Astrocyte (in vitro differentiated cells and primary cell): ENCODE measurements around the gene TSPAN19. TPM values are rescaled to one million over a fixed set of nuclear protein-coding genes. Genes with fewer than 3 reads are reported as not detected.
A peak's percentile ranks its signal among the peaks of the same experiment; 100 is the strongest.

ENCODE experiments used
- DNase-seq: peaks from one replicate; pipeline ENCODE4 v3.0.0-alpha.2; 2010; ENCODE audit warnings: low read depth
- FAIRE-seq: peaks from 2 replicates; lab custom pipeline; 2011; peaks lifted over from hg19 to GRCh38; lab: Jason Lieb, UNC
- H2AFZ ChIP-seq: 2 replicates; pipeline ENCODE4 v1.6.0; 2012; ENCODE audit warnings: low read depth, low read length, inconsistent platforms
- H3K27ac ChIP-seq: 2 replicates; pipeline ENCODE4 v1.5.1; 2011; ENCODE audit warnings: low read depth, low read length, inconsistent platforms
- H3K27me3 ChIP-seq: 2 replicates; pipeline ENCODE4 v1.6.0; 2011; ENCODE audit warnings: low read length, inconsistent platforms; ENCODE audit not compliant: insufficient read depth
- H3K36me3 ChIP-seq: 2 replicates; pipeline ENCODE4 v1.5.1; 2011; ENCODE audit warnings: low read length, inconsistent platforms; ENCODE audit not compliant: insufficient read depth
- H3K4me1 ChIP-seq: 2 replicates; pipeline ENCODE4 v1.5.1; 2011; ENCODE audit warnings: low read length, inconsistent platforms; ENCODE audit not compliant: insufficient read depth
- H3K4me2 ChIP-seq: 2 replicates; pipeline ENCODE4 v1.6.0; 2012; ENCODE audit warnings: low read length, inconsistent platforms
- H3K4me3 ChIP-seq: 2 replicates; pipeline ENCODE4 v1.5.1; 2011; ENCODE audit warnings: low read depth, mild to moderate bottlenecking, low read length, inconsistent platforms; ENCODE audit not compliant: insufficient read depth
- H3K79me2 ChIP-seq: 2 replicates; pipeline ENCODE4 v1.6.0; 2012; ENCODE audit warnings: mild to moderate bottlenecking, low read length, inconsistent platforms; ENCODE audit not compliant: insufficient read depth
- H3K9ac ChIP-seq: 2 replicates; pipeline ENCODE4 v1.6.0; 2012; ENCODE audit warnings: mild to moderate bottlenecking, low read length, inconsistent platforms
- H3K9me3 ChIP-seq: 2 replicates; pipeline ENCODE4 v1.5.1; 2012; ENCODE audit warnings: low read depth, mild to moderate bottlenecking, low read length, inconsistent platforms; ENCODE audit not compliant: insufficient read depth
- H4K20me1 ChIP-seq: 2 replicates; pipeline ENCODE4 v1.6.0; 2012; ENCODE audit warnings: low read length, inconsistent platforms; ENCODE audit not compliant: insufficient read depth
- H3K27ac Mint-ChIP-seq: one replicate; pipeline ENCODE4 v1.8.0; 2021; ENCODE audit warnings: mild to moderate bottlenecking, mixed read lengths; ENCODE audit not compliant: unreplicated experiment
- H3K27me3 Mint-ChIP-seq: one replicate; pipeline ENCODE4 v1.8.0; 2021; ENCODE audit warnings: low read depth, mixed read lengths; ENCODE audit not compliant: unreplicated experiment
- H3K36me3 Mint-ChIP-seq: one replicate; pipeline ENCODE4 v1.8.0; 2021; ENCODE audit warnings: low read depth, mixed read lengths; ENCODE audit not compliant: unreplicated experiment
- H3K4me1 Mint-ChIP-seq: one replicate; pipeline ENCODE4 v1.8.0; 2021; ENCODE audit warnings: low read depth, mixed read lengths; ENCODE audit not compliant: unreplicated experiment
- H3K4me3 Mint-ChIP-seq: one replicate; pipeline ENCODE4 v1.8.0; 2021; ENCODE audit warnings: mild to moderate bottlenecking, moderate library complexity, mixed read lengths; ENCODE audit not compliant: unreplicated experiment
- H3K9me3 Mint-ChIP-seq: one replicate; pipeline ENCODE4 v1.8.0; 2021; ENCODE audit warnings: mild to moderate bottlenecking, mixed read lengths; ENCODE audit not compliant: unreplicated experiment
- CTCF ChIP-seq: IDR thresholded peaks from 2 replicates; pipeline ENCODE4 v1.5.1; 2011; ENCODE audit warnings: low read depth, mild to moderate bottlenecking, inconsistent platforms, low read length, moderate library complexity; ENCODE audit not compliant: insufficient read depth
- EZH2 ChIP-seq: IDR thresholded peaks from 2 replicates; pipeline ENCODE4 v1.6.1; 2012; ENCODE audit warnings: mild to moderate bottlenecking, low read length, inconsistent platforms; ENCODE audit not compliant: insufficient read depth
- total RNA-seq: library from RNA; stranded (reverse); gene quantifications from 2 replicates; pipeline ENCODE4 v1.2.1, GENCODE V29; 2021

The TSPAN19 gene
- total RNA-seq, 1 donor from 2014 or later: not detected

GRCh38 chr12:85043829-85044228, 7.8 kb upstream of the TSPAN19 start:
- no peak for FAIRE-seq
- no peak overlapping the region for H3K27ac ChIP-seq
- Mint-ChIP-seq H3K4me3 (no peak overlapping the region), H3K27ac (no peak overlapping the region), H3K9me3 (no peaks in the 10 kb centered on the region), H3K27me3 (no peaks in the 10 kb centered on the region), H3K4me1 (no peaks in the 10 kb centered on the region), H3K36me3 (no peaks in the 10 kb centered on the region)
- DNase-seq: no peak
- H3K4me3 ChIP-seq: no peak overlapping the region
- H3K9me3 ChIP-seq: no peaks in the 10 kb centered on the region
- H3K4me1 ChIP-seq: no peaks in the 10 kb centered on the region
- no peak overlapping the region for H3K9ac ChIP-seq
- H3K79me2 ChIP-seq: no peaks in the 10 kb centered on the region
- no peaks in the 10 kb centered on the region for H3K36me3 ChIP-seq
- H3K27me3 ChIP-seq: no peaks in the 10 kb centered on the region
- H2AFZ ChIP-seq: no peak overlapping the region
- no peaks in the 10 kb centered on the region for H4K20me1 ChIP-seq
- no peak overlapping the region for H3K4me2 ChIP-seq
- no peak for TF ChIP-seq CTCF
- TF ChIP-seq EZH2: no peak

GRCh38 chr12:85041395-85041794, 5.3 kb upstream of the TSPAN19 start:
- no peaks in the 10 kb centered on the region for H3K27me3 Mint-ChIP-seq
- FAIRE-seq (no peak), DNase-seq (no peak)
- Histone ChIP-seq H3K27ac (no peak overlapping the region), H3K4me1 (no peaks in the 10 kb centered on the region), H3K4me2 (no peak overlapping the region), H2AFZ (no peak overlapping the region), H3K9ac (no peak overlapping the region), H3K27me3 (no peaks in the 10 kb centered on the region), H3K9me3 (no peaks in the 10 kb centered on the region), H3K36me3 (no peaks in the 10 kb centered on the region), H3K79me2 (no peaks in the 10 kb centered on the region), H3K4me3 (no peak overlapping the region), H4K20me1 (no peaks in the 10 kb centered on the region)
- no peak for TF ChIP-seq EZH2
- no peak overlapping the region for H3K4me3 Mint-ChIP-seq
- no peaks in the 10 kb centered on the region for H3K36me3 Mint-ChIP-seq
- H3K4me1 Mint-ChIP-seq: no peaks in the 10 kb centered on the region
- no peak overlapping the region for H3K27ac Mint-ChIP-seq
- no peaks in the 10 kb centered on the region for H3K9me3 Mint-ChIP-seq

GRCh38 chr12:85036733-85037132, 656 bp upstream of the TSPAN19 start:
- Histone ChIP-seq H2AFZ (peak overlapping the region; percentile 83), H3K4me3 (peak overlapping the region; percentile 81), H3K9ac (peak overlapping the region; percentile 78), H3K79me2 (no peaks in the 10 kb centered on the region), H3K4me2 (peak overlapping the region; percentile 86), H4K20me1 (no peaks in the 10 kb centered on the region), H3K27ac (no peak overlapping the region), H3K27me3 (peaks cover 3% of the 10 kb centered on the region), H3K9me3 (no peaks in the 10 kb centered on the region), H3K36me3 (no peaks in the 10 kb centered on the region), H3K4me1 (no peaks in the 10 kb centered on the region)
- no peaks in the 10 kb centered on the region for H3K9me3 Mint-ChIP-seq
- H3K4me3 Mint-ChIP-seq: peak overlapping the region; percentile 90
- peak overlapping the region; percentile 80 for H3K27ac Mint-ChIP-seq
- FAIRE-seq: no peak
- peaks cover 8% of the 10 kb centered on the region for H3K27me3 Mint-ChIP-seq
- H3K36me3 Mint-ChIP-seq: no peaks in the 10 kb centered on the region
- H3K4me1 Mint-ChIP-seq: no peaks in the 10 kb centered on the region
- DNase-seq: no peak
- TF ChIP-seq EZH2: no peak
- no peak for TF ChIP-seq CTCF
